Measurements from ENCODE around the gene GNG7. TPM values are rescaled to one million over a fixed set of nuclear protein-coding genes. Genes with fewer than 3 reads are reported as not detected.

Gene GNG7
- polyA plus RNA-seq, 1 of the 3 experiments (the other 2 are of a cell fraction), result 2.2 TPM

- TF ChIP-seq ZBTB33 (IDR thresholded peaks at IDR 0.05; ENCODE audit: borderline replicate concordance, low read depth) (no peak), USF1 (IDR thresholded peaks at IDR 0.05; ENCODE audit: borderline replicate concordance, low read depth) (no peak), IRF3 (IDR thresholded peaks at IDR 0.05; ENCODE audit: low read depth, low read length) (no peak)
These were observed 169.4 kb downstream of the GNG7 start (continued) for GRCh38 chr19:2533072-2533425.

DNA sequence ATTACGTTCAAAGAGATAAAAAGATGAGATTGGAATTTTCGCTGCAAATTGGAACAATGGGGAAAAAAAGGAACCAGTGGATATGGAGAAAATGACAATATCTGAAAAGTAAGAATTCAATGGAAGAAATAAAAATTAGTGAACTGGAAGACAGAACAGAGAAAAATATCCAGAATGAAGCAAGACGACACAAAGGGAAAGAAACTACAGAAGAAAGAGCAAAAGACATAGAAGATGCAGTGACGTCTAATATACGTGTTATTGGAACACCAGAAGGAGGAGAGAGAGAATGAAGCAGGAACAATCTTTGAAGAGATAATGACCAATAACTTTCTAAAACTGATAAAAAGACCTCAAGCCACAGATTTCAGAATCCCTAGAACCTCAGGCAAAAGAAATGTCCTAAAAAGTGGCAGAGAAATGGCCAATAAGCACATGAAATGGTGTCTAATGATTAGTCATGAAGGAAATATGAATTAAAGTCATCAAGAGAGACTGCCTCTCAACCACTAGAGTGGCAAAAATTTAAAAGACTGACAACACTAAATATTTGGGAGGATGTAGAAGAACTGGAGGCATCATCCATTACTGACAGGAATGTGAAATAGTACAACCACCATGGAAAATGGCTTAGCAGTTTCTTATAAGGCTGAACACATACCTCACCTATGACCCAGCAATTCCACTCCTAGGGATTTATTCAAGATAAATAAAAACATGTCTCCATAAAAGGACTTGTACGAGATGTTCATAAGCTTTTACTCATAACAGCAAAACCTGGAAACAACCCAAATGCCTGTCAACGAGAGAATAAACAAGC is 170.0 kb downstream of the GNG7 start:
- ChIA-PET POLR2A (no interaction called here), CTCF (interaction anchor here (2.9 kb wide), 1 partner anchor 47 kb away, joined by 9 read pairs; no protein-coding TSS in a partner anchor)
- TF ChIP-seq GATA2 (CRISPR knock-in tag; IDR thresholded peaks at IDR 0.05), result no peak
- no peak for TF ChIP-seq ZBTB33 (IDR thresholded peaks at IDR 0.05; ENCODE audit: borderline replicate concordance, low read depth)
- TF ChIP-seq MXI1 (IDR thresholded peaks at IDR 0.05; ENCODE audit: low read depth, low read length), result no peak
- no peak for TF ChIP-seq USF1 (IDR thresholded peaks at IDR 0.05; ENCODE audit: borderline replicate concordance, low read depth)
- no peak for TF ChIP-seq RFX5 (IDR thresholded peaks at IDR 0.05; ENCODE audit: low read length)
- no peak for TF ChIP-seq GABPA (IDR thresholded peaks at IDR 0.05; ENCODE audit: low read depth)
- TF ChIP-seq CTCF (IDR thresholded peaks at IDR 0.05), result no peak
- TF ChIP-seq TAF1 (IDR thresholded peaks at IDR 0.05; ENCODE audit: borderline replicate concordance, low read depth, low read length), result no peak
- 0 out of 2 replicates have a peak, but pooled peaks have one; percentile 9 for TF ChIP-seq NFIC (IDR thresholded peaks at IDR 0.05; ENCODE audit: borderline replicate concordance)
- no peak for TF ChIP-seq IRF3 (IDR thresholded peaks at IDR 0.05; ENCODE audit: low read depth, low read length)
- no peak for TF ChIP-seq NRF1 (IDR thresholded peaks at IDR 0.05; ENCODE audit: low read depth, low read length)
- TF ChIP-seq RXRA (IDR thresholded peaks at IDR 0.05; ENCODE audit: borderline replicate concordance, low read depth), result no peak
- TF ChIP-seq CHD2 (IDR thresholded peaks at IDR 0.05; ENCODE audit: low read length, partially characterized antibody), result no peak
- no peak for TF ChIP-seq FOXM1 (IDR thresholded peaks at IDR 0.05; ENCODE audit: low read depth)
- no peak for TF ChIP-seq EZH2phosphoT487 (IDR thresholded peaks at IDR 0.05; ENCODE audit: borderline replicate concordance, low read depth)
- no peak for TF ChIP-seq ELF1 (IDR thresholded peaks at IDR 0.05)
- no peak for TF ChIP-seq RCOR1 (IDR thresholded peaks at IDR 0.05; ENCODE audit: low read length)
- no peak for TF ChIP-seq POLR2AphosphoS5 (IDR thresholded peaks at IDR 0.05; ENCODE audit: low read depth, low read length)

More for the DNA sequence above, 170.0 kb downstream of the GNG7 start:
- no peak overlapping the region for H3K27ac ChIP-seq (ENCODE audit: low read depth in 2 of 2, low read length in 1 of 2)
- DNase-seq, result no peak
- no peak overlapping the region for H2AFZ ChIP-seq (ENCODE audit: low read depth)
- no peaks in the 10 kb centered on the region for H3K9me2 ChIP-seq
- 60% methylated on average over 7 of the region's 7 CpGs for WGBS (ENCODE audit: low lambda C conversion rate)
- H4K20me1 ChIP-seq (ENCODE audit: insufficient read depth), result no peaks in the 10 kb centered on the region
- no peaks in the 10 kb centered on the region for H3K4me1 ChIP-seq (ENCODE audit: control insufficient read depth in 1 of 2, insufficient read depth in 2 of 2, low read depth in 1 of 2, low read length in 1 of 2)
- H3K27me3 ChIP-seq (ENCODE audit: insufficient read depth), result no peaks in the 10 kb centered on the region
- H3K36me3 ChIP-seq (replicated peaks in 1 of 2; ENCODE audit: control insufficient read depth in 1 of 2, insufficient read depth in 2 of 2, low read length in 1 of 2), result no peaks in the 10 kb centered on the region
- no peak overlapping the region for H3K9ac ChIP-seq
- H3K9me3 ChIP-seq, result 0 out of 2 replicates have a peak, but pooled peaks cover 11% of the 10 kb centered on the region
- peaks cover 26% of the 10 kb centered on the region for H3F3A ChIP-seq (replicated peaks; ENCODE audit: insufficient read depth)
- H3K79me2 ChIP-seq (ENCODE audit: insufficient read depth), result no peaks in the 10 kb centered on the region
- no peak overlapping the region for H3K4me2 ChIP-seq
- H3K4me3 ChIP-seq (ENCODE audit: low read depth in 2 of 2, low read length in 1 of 2), result no peak overlapping the region
